Liver (tissue), 3 donors: ENCODE data around the gene HPDL.

Source experiments
- EGR1 ChIP-seq, 2 donors: IDR thresholded peaks; 2 replicates each; pipeline ENCODE4 v1.6.1; 2016 to 2018; ENCODE audit warnings: antibody characterized with exemption in 2 of 2, low read depth in 2 of 2
- FOXA1 ChIP-seq: IDR thresholded peaks from 2 replicates; pipeline ENCODE4 v1.6.1; 2016; ENCODE audit warnings: antibody characterized with exemption
- GABPA ChIP-seq, 2 donors: IDR thresholded peaks in 1 of 2; conservative IDR thresholded peaks in 1 of 2; 2 replicates each; pipeline ENCODE4 v1.6.1; 2016; ENCODE audit warnings: antibody characterized with exemption in 2 of 2, mild to moderate bottlenecking in 1 of 2, moderate library complexity in 1 of 2
- JUND ChIP-seq, 2 donors: IDR thresholded peaks; 2 replicates each; pipeline ENCODE4 v1.6.1; 2016; ENCODE audit warnings: antibody characterized with exemption in 2 of 2
- NR2F2 ChIP-seq: IDR thresholded peaks from 2 replicates; pipeline ENCODE4 v1.6.1; 2016; ENCODE audit warnings: antibody characterized with exemption
- RAD21 ChIP-seq, 2 donors: IDR thresholded peaks; 2 replicates each; pipeline ENCODE4 v1.6.1; 2016; ENCODE audit warnings: antibody characterized with exemption in 2 of 2, mild to moderate bottlenecking in 2 of 2
- SP1 ChIP-seq: IDR thresholded peaks from 2 replicates; pipeline ENCODE4 v1.6.1; 2018; ENCODE audit warnings: antibody characterized with exemption, mild to moderate bottlenecking
- TAF1 ChIP-seq: conservative IDR thresholded peaks from 2 replicates; pipeline ENCODE4 v1.6.1; 2016; ENCODE audit warnings: antibody characterized with exemption, mild to moderate bottlenecking
- YY1 ChIP-seq: IDR thresholded peaks from 2 replicates; pipeline ENCODE4 v1.6.1; 2016; ENCODE audit warnings: antibody characterized with exemption, mild to moderate bottlenecking
- TF ChIP-seq, protein P1 (sequence below): fragments of 150-350 bp; IDR thresholded peaks from 2 replicates; pipeline ENCODE4 v1.5.1; 2017; ENCODE audit warnings: improper control_type of control experiment, low read depth, low read length; ENCODE audit not compliant: missing input control
- TF ChIP-seq, protein P2 (sequence below): IDR thresholded peaks from 2 replicates; pipeline ENCODE4 v1.6.1; 2016; ENCODE audit warnings: antibody characterized with exemption
- TF ChIP-seq, protein P3 (sequence below): IDR thresholded peaks from 2 replicates; pipeline ENCODE4 v1.6.1; 2016; ENCODE audit warnings: antibody characterized with exemption, mild to moderate bottlenecking
- TF ChIP-seq, protein P4 (sequence below): IDR thresholded peaks from 2 replicates; pipeline ENCODE4 v1.6.1; 2016; ENCODE audit warnings: antibody characterized with exemption
- donor health status: healthy.
- donor health status: healthy.

DNA sequence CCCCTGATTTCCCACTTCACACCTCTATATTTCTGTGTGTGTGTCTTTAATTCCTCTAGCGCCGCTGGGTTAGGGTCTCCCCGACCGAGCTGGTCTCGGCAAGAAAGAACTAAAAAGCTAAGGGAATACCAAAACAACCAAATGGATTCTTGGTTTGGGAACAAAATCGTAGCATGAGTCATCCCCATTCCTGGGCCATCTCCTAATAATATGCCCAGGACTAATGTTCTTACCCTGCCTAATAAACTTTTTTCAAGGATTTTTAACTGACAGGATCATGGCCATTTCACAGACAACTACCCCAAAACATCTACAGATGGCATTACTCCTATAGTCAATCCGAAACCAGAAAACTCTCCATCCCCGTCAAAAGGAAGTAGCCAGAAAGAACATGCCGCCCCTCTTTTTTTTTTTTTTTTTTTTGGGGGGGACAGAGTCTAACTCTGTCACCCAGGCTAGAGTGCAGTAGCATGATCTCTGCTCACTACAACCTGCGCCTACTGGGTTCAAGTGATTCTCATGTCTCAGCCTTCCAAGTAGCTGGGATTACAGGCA is 4.1 kb upstream of the HPDL start:
- TF ChIP-seq EGR1 (IDR thresholded peaks at IDR 0.05; ENCODE audit: low read depth in 2 of 2), result no peak
- TF ChIP-seq, protein P1, sequence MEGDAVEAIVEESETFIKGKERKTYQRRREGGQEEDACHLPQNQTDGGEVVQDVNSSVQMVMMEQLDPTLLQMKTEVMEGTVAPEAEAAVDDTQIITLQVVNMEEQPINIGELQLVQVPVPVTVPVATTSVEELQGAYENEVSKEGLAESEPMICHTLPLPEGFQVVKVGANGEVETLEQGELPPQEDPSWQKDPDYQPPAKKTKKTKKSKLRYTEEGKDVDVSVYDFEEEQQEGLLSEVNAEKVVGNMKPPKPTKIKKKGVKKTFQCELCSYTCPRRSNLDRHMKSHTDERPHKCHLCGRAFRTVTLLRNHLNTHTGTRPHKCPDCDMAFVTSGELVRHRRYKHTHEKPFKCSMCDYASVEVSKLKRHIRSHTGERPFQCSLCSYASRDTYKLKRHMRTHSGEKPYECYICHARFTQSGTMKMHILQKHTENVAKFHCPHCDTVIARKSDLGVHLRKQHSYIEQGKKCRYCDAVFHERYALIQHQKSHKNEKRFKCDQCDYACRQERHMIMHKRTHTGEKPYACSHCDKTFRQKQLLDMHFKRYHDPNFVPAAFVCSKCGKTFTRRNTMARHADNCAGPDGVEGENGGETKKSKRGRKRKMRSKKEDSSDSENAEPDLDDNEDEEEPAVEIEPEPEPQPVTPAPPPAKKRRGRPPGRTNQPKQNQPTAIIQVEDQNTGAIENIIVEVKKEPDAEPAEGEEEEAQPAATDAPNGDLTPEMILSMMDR, result no peak
- TF ChIP-seq, protein P2, sequence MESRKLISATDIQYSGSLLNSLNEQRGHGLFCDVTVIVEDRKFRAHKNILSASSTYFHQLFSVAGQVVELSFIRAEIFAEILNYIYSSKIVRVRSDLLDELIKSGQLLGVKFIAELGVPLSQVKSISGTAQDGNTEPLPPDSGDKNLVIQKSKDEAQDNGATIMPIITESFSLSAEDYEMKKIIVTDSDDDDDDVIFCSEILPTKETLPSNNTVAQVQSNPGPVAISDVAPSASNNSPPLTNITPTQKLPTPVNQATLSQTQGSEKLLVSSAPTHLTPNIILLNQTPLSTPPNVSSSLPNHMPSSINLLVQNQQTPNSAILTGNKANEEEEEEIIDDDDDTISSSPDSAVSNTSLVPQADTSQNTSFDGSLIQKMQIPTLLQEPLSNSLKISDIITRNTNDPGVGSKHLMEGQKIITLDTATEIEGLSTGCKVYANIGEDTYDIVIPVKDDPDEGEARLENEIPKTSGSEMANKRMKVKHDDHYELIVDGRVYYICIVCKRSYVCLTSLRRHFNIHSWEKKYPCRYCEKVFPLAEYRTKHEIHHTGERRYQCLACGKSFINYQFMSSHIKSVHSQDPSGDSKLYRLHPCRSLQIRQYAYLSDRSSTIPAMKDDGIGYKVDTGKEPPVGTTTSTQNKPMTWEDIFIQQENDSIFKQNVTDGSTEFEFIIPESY, result no peak
- TF ChIP-seq, protein P3, sequence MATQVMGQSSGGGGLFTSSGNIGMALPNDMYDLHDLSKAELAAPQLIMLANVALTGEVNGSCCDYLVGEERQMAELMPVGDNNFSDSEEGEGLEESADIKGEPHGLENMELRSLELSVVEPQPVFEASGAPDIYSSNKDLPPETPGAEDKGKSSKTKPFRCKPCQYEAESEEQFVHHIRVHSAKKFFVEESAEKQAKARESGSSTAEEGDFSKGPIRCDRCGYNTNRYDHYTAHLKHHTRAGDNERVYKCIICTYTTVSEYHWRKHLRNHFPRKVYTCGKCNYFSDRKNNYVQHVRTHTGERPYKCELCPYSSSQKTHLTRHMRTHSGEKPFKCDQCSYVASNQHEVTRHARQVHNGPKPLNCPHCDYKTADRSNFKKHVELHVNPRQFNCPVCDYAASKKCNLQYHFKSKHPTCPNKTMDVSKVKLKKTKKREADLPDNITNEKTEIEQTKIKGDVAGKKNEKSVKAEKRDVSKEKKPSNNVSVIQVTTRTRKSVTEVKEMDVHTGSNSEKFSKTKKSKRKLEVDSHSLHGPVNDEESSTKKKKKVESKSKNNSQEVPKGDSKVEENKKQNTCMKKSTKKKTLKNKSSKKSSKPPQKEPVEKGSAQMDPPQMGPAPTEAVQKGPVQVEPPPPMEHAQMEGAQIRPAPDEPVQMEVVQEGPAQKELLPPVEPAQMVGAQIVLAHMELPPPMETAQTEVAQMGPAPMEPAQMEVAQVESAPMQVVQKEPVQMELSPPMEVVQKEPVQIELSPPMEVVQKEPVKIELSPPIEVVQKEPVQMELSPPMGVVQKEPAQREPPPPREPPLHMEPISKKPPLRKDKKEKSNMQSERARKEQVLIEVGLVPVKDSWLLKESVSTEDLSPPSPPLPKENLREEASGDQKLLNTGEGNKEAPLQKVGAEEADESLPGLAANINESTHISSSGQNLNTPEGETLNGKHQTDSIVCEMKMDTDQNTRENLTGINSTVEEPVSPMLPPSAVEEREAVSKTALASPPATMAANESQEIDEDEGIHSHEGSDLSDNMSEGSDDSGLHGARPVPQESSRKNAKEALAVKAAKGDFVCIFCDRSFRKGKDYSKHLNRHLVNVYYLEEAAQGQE, result no peak
- no peak for TF ChIP-seq RAD21 (IDR thresholded peaks at IDR 0.05)
- TF ChIP-seq JUND (IDR thresholded peaks at IDR 0.05), result no peak
- no peak for TF ChIP-seq NR2F2
- no peak for TF ChIP-seq SP1
- no peak for TF ChIP-seq TAF1
- TF ChIP-seq, protein P4, sequence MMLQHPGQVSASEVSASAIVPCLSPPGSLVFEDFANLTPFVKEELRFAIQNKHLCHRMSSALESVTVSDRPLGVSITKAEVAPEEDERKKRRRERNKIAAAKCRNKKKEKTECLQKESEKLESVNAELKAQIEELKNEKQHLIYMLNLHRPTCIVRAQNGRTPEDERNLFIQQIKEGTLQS, result no peak
- no peak for TF ChIP-seq GABPA (IDR thresholded peaks at IDR 0.05 in 1 of 2, conservative IDR thresholded peaks at IDR 0.05 in 1 of 2)
- no peak for TF ChIP-seq FOXA1
- no peak for TF ChIP-seq YY1
